ENCODE data around the gene PIGT.

Gene PIGT

DNA sequence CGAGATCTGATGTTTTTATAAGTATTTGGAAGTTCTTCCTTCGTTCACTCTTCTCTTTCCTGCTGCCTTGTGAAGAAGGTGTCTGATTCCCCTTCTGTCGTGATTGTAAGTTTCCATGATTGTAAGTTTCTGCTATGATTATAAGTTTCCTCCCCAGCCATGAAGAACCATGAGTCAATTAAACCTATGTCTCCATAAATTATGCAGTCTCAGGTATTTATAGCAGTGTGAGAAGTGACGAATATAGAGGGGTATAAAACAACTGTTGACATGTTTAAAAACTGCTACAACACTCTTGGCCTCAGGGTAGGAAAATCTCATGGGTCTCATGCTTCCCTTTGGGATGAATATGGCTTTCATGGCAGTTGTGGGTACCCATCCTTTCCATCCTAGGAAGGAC lies 47.8 kb downstream of the PIGT start:
- no peak for DNase-seq (ENCODE audit: low read depth, low spot score)
- TF ChIP-seq, protein P1, sequence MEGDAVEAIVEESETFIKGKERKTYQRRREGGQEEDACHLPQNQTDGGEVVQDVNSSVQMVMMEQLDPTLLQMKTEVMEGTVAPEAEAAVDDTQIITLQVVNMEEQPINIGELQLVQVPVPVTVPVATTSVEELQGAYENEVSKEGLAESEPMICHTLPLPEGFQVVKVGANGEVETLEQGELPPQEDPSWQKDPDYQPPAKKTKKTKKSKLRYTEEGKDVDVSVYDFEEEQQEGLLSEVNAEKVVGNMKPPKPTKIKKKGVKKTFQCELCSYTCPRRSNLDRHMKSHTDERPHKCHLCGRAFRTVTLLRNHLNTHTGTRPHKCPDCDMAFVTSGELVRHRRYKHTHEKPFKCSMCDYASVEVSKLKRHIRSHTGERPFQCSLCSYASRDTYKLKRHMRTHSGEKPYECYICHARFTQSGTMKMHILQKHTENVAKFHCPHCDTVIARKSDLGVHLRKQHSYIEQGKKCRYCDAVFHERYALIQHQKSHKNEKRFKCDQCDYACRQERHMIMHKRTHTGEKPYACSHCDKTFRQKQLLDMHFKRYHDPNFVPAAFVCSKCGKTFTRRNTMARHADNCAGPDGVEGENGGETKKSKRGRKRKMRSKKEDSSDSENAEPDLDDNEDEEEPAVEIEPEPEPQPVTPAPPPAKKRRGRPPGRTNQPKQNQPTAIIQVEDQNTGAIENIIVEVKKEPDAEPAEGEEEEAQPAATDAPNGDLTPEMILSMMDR (IDR thresholded peaks at IDR 0.05; ENCODE audit: insufficient read depth, low read length, missing control alignments), result no peak
- ChIA-PET POLR2A (no interaction called here), CTCF (interaction anchor here (0.7 to 3.9 kb wide), 2 partner anchors 13 to 17 kb away, joined by 3 to 18 read pairs; no protein-coding TSS in a partner anchor)
- H3K4me3 ChIP-seq (ENCODE audit: low read depth, low read length), result no peak overlapping the region

DNA sequence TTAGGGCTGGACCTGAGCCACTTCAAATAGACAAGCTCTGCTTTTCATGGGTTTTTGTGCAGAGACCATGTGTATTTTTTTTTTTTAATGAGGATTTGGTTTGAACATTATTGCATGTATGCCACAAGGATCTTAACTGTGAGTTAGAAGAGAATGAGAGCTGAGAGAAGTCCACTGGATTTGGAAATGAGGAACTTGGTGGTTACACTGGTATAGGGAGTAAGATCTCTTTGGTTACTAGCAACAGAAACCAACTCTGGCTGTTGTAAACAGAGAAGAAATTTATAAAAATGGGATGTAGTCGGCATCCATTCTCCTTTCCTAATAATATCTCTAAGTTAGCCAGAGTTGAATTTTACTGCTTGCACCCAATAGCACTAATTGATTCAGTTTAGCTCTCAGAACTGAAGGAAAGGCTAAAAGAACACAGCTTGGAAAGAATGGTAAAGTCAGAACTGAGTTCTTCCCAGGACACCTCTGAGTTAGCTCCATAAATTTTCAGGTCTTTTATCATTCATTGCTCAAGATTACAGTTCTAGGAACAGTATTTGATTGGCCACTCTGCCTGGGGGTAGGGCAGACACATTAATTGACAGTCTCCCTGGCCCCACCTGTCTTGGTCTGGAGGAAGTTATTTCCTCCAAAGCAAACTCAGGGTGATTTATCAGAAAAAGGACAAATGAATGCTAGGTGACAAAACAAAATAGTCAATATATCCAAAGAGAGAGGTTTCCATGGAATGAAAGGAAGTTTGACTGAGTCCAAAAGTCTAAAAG lies 49.7 kb downstream of the PIGT start:
- POLR2A ChIA-PET, result no interaction called here
- CTCF ChIA-PET, result interaction anchor here (0.5 to 3.9 kb wide), 3 partner anchors 15 to 305 kb away, joined by 3 to 18 read pairs (median 6); no protein-coding TSS in a partner anchor
- no peak overlapping the region for H3K4me3 ChIP-seq (ENCODE audit: low read depth, low read length)
- DNase-seq (ENCODE audit: low read depth, low spot score), result no peak
- TF ChIP-seq, protein P1 (IDR thresholded peaks at IDR 0.05; ENCODE audit: insufficient read depth, low read length, missing control alignments), result no peak

DNA sequence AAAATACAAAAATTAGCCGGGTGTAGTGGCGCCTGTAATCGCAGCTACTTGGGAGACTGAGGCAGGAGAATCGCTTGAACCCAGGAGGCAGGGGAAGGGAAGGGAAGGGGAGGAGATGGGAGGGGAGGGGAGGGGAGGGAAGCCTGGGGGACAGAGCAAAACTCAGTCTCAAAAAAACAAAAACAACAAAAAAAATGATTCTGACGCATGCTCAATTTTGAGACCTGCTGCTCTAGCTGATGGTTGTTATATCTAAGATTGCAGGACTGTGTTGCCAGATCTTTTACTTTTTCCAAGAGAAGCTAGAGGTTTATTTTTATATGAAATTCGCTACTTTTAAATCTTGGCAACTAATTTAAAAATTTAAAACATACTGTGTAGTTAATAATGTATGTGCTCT lies 51.2 kb downstream of the PIGT start:
- DNase-seq (ENCODE audit: low read depth, low spot score), result no peak
- POLR2A ChIA-PET, result no interaction called here
- H3K4me3 ChIP-seq (ENCODE audit: low read depth, low read length), result no peak overlapping the region
- CTCF ChIA-PET, result interaction anchor here (1.8 kb wide), 2 partner anchors 8 to 18 kb away, joined by 5 read pairs; no protein-coding TSS in a partner anchor
- TF ChIP-seq, protein P1 (IDR thresholded peaks at IDR 0.05; ENCODE audit: insufficient read depth, low read length, missing control alignments), result no peak

DNA sequence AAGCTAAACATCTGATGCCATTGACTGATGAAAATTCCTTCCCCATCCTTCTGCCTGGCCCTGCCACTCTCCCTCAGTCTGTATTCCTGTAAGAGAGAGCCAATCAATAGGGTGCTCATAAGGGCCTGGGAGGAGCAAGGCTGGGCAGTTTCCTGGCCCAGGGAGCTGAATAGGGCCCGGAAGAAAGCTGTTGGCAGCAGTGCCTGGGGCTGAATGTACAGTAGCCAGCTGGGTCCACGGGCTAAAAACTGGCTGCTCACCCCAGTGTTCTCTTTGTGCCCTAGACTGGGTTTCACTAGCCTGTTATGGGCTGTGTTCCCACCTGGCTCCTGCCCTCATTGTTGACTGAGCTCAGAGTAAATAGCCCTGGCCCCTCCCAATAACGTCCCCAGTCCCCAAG lies 51.9 kb downstream of the PIGT start:
- TF ChIP-seq, protein P1 (IDR thresholded peaks at IDR 0.05; ENCODE audit: insufficient read depth, low read length, missing control alignments), result no peak
- H3K4me3 ChIP-seq (ENCODE audit: low read depth, low read length), result no peak overlapping the region
- no peak for DNase-seq (ENCODE audit: low read depth, low spot score)
- CTCF ChIA-PET, result interaction anchor here (0.7 to 1.8 kb wide), 3 partner anchors 9 to 148 kb away, joined by 3 to 5 read pairs (median 5); no protein-coding TSS in a partner anchor
- POLR2A ChIA-PET, result no interaction called here

DNA sequence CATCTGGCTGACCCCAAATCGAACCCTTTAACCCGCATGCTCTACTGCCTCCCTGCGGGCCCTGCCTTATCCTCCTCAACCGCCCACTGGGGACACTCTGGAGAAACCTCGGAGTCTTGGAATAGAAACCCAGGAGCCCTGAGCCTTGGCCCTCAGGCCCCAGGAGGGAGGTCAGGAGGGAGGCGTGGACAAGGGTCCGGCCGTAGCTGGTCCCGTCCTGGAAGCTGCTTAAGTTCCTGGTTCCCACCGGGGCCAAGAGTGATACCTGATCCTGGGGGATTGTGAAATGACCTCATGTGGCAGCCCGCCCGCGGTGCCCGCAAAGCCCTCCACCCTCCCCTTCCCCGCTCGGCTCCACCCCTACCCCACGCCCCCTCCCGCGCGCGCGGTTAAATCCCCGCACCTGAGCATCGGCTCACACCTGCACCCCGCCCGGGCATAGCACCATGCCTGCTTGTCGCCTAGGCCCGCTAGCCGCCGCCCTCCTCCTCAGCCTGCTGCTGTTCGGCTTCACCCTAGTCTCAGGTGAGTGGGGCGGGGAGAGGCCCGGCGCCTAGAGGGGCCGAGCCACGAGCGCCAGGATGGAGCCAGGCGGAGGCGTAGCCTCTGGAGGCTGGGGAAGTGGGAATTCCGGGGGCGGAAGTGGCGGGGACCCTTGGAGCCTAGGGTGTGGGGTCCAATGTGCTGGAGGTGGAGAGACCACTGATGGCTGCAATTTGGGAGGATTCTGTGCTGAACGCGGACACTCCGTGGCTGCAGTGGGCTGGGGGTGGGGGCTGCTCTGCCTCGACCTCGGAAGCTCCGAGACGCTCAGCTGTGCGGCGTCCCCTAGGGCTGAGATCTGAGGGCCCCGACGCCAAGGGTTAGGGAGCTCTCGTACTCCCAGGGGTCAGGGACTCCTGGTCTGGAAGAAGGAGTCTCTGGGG lies 53.7 kb downstream of the PIGT start, which contains the start of gene WFDC2:
TSS of gene WFDC2 (plus strand) at position 418 of the 926 bp plus-strand sequence. CDS start at position 447, 29 bp downstream.
- CTCF ChIA-PET, result interaction anchor here (1.1 to 1.2 kb wide), 2 partner anchors 157 to 164 kb away, joined by 3 read pairs; no protein-coding TSS in a partner anchor
- no peak for DNase-seq (ENCODE audit: low read depth, low spot score)
- POLR2A ChIA-PET, result no interaction called here
- peak within 1 kb of the TSS; percentile 39 for H3K4me3 ChIP-seq (ENCODE audit: low read depth, low read length)
- TF ChIP-seq, protein P1 (IDR thresholded peaks at IDR 0.05; ENCODE audit: insufficient read depth, low read length, missing control alignments), result no peak
